Measurements from ENCODE around the gene FBXO42. TPM values are rescaled to one million over a fixed set of nuclear protein-coding genes. Genes with fewer than 3 reads are reported as not detected.

Gene FBXO42
- total and polyA plus RNA-seq, 2 experiments from 2014 or later, result 6.0 to 20.7 TPM

DNA sequence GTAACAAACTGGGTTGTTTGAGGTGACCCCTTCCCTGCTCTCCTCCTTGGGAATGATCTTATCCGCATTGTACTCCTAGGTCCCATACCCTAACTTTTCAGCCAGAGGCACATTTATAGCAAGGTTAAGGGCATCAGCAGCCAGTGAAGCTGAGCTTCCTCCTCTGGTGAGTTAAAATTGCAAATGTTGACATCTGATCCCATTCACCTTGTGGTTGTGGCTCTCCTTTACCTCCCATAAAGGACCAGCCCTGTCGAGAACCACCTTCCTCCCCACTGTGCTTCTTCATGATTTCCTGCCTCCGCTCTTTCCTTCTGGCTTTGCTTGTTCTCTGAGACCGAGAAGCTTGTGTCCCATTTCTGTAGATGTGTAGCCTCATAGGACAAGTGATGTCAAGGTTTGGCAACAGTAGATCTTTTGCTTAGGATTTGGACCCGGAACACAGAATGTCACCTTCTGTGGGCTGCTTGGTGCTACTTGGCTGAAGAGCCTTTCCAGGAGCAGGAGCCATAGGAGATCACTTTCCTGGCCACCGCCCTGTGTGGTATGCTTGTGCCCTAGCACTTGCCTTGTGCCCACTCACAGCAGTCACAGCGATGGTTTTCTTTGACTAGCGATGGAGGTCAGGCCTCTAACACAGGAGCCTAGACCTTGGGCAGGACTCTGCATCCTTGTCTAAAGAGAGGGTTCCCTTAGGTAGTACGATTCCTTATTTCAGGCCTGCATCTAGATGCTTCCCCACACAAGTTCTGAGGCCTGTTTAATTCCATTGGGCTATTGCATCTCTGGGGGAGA is 33.6 kb upstream of the FBXO42 start (continued):
- TF ChIP-seq REST (IDR thresholded peaks at IDR 0.05; ENCODE audit: unreplicated experiment) (no peak), STAT1 (IDR thresholded peaks at IDR 0.05; ENCODE audit: unreplicated experiment) (no peak), ZNF331 (CRISPR knock-in tag; IDR thresholded peaks at IDR 0.05; ENCODE audit: low read depth) (no peak), EZH2 (IDR thresholded peaks at IDR 0.05; ENCODE audit: low read depth, unreplicated experiment) (no peak)
- TF ChIP-seq, protein P1, sequence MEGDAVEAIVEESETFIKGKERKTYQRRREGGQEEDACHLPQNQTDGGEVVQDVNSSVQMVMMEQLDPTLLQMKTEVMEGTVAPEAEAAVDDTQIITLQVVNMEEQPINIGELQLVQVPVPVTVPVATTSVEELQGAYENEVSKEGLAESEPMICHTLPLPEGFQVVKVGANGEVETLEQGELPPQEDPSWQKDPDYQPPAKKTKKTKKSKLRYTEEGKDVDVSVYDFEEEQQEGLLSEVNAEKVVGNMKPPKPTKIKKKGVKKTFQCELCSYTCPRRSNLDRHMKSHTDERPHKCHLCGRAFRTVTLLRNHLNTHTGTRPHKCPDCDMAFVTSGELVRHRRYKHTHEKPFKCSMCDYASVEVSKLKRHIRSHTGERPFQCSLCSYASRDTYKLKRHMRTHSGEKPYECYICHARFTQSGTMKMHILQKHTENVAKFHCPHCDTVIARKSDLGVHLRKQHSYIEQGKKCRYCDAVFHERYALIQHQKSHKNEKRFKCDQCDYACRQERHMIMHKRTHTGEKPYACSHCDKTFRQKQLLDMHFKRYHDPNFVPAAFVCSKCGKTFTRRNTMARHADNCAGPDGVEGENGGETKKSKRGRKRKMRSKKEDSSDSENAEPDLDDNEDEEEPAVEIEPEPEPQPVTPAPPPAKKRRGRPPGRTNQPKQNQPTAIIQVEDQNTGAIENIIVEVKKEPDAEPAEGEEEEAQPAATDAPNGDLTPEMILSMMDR (conservative IDR thresholded peaks at IDR 0.05; ENCODE audit: low read depth in 2 of 2), result no peak

- Histone ChIP-seq H3K27me3 (ENCODE audit: insufficient read depth) (no peaks in the 10 kb centered on the region), H3K36me3 (ENCODE audit: insufficient read depth) (no peaks in the 10 kb centered on the region), H3F3A (replicated peaks; ENCODE audit: low read depth) (no peaks in the 10 kb centered on the region), H2AFZ (no peak overlapping the region), H3K4me3 (no peak overlapping the region), H4K20me1 (replicated peaks; ENCODE audit: insufficient read depth) (peaks cover 89% of the 10 kb centered on the region), H3K27ac (ENCODE audit: low read depth) (no peak overlapping the region), H3K9me2 (ENCODE audit: insufficient read depth) (no peaks in the 10 kb centered on the region), H3K4me2 (no peak overlapping the region), H3K4me1 (ENCODE audit: insufficient read depth) (peaks cover 25% of the 10 kb centered on the region), H3K79me2 (replicated peaks; ENCODE audit: insufficient read depth) (peaks cover 100% of the 10 kb centered on the region)
- peaks cover 6% of the 10 kb centered on the region; the same call in 1 of the 3 replicates for H3K36me3 Mint-ChIP-seq (ENCODE audit: low read depth)
- no peak overlapping the region for H3K27ac Mint-ChIP-seq
- no peak overlapping the region for H3K4me3 Mint-ChIP-seq
- peaks cover 1% of the 10 kb centered on the region for H3K27me3 Mint-ChIP-seq (ENCODE audit: insufficient read depth, low read depth, poor library complexity)
- DNase-seq (ENCODE audit: low spot score) (no peak), ATAC-seq (no peak)
- H3K4me1 Mint-ChIP-seq, result peaks cover 33% of the 10 kb centered on the region
- H3K9me3 Mint-ChIP-seq, result no peaks in the 10 kb centered on the region
- TF ChIP-seq JUNB (IDR thresholded peaks at IDR 0.05; ENCODE audit: unreplicated experiment) (no peak), EZH2phosphoT487 (IDR thresholded peaks at IDR 0.05; ENCODE audit: unreplicated experiment) (no peak), CREB1 (CRISPR knock-in tag; IDR thresholded peaks at IDR 0.05; ENCODE audit: low read depth) (no peak), NANOG (IDR thresholded peaks at IDR 0.05; ENCODE audit: borderline replicate concordance) (no peak), EZH2 (IDR thresholded peaks at IDR 0.05; ENCODE audit: low read depth, unreplicated experiment) (no peak)
- TF ChIP-seq, protein P1 (conservative IDR thresholded peaks at IDR 0.05; ENCODE audit: low read depth in 2 of 2), result no peak
- TF ChIP-seq, protein P2, sequence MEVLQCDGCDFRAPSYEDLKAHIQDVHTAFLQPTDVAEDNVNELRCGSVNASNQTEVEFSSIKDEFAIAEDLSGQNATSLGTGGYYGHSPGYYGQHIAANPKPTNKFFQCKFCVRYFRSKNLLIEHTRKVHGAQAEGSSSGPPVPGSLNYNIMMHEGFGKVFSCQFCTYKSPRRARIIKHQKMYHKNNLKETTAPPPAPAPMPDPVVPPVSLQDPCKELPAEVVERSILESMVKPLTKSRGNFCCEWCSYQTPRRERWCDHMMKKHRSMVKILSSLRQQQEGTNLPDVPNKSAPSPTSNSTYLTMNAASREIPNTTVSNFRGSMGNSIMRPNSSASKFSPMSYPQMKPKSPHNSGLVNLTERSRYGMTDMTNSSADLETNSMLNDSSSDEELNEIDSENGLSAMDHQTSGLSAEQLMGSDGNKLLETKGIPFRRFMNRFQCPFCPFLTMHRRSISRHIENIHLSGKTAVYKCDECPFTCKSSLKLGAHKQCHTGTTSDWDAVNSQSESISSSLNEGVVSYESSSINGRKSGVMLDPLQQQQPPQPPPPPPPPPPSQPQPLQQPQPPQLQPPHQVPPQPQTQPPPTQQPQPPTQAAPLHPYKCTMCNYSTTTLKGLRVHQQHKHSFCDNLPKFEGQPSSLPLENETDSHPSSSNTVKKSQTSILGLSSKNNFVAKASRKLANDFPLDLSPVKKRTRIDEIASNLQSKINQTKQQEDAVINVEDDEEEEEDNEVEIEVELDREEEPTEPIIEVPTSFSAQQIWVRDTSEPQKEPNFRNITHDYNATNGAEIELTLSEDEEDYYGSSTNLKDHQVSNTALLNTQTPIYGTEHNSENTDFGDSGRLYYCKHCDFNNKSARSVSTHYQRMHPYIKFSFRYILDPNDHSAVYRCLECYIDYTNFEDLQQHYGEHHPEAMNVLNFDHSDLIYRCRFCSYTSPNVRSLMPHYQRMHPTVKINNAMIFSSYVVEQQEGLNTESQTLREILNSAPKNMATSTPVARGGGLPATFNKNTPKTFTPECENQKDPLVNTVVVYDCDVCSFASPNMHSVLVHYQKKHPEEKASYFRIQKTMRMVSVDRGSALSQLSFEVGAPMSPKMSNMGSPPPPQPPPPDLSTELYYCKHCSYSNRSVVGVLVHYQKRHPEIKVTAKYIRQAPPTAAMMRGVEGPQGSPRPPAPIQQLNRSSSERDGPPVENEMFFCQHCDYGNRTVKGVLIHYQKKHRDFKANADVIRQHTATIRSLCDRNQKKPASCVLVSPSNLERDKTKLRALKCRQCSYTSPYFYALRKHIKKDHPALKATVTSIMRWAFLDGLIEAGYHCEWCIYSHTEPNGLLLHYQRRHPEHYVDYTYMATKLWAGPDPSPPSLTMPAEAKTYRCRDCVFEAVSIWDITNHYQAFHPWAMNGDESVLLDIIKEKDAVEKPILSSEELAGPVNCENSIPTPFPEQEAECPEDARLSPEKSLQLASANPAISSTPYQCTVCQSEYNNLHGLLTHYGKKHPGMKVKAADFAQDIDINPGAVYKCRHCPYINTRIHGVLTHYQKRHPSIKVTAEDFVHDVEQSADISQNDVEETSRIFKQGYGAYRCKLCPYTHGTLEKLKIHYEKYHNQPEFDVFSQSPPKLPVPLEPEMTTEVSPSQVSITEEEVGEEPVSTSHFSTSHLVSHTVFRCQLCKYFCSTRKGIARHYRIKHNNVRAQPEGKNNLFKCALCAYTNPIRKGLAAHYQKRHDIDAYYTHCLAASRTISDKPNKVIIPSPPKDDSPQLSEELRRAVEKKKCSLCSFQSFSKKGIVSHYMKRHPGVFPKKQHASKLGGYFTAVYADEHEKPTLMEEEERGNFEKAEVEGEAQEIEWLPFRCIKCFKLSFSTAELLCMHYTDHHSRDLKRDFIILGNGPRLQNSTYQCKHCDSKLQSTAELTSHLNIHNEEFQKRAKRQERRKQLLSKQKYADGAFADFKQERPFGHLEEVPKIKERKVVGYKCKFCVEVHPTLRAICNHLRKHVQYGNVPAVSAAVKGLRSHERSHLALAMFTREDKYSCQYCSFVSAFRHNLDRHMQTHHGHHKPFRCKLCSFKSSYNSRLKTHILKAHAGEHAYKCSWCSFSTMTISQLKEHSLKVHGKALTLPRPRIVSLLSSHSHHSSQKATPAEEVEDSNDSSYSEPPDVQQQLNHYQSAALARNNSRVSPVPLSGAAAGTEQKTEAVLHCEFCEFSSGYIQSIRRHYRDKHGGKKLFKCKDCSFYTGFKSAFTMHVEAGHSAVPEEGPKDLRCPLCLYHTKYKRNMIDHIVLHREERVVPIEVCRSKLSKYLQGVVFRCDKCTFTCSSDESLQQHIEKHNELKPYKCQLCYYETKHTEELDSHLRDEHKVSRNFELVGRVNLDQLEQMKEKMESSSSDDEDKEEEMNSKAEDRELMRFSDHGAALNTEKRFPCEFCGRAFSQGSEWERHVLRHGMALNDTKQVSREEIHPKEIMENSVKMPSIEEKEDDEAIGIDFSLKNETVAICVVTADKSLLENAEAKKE (CRISPR knock-in tag; IDR thresholded peaks at IDR 0.05), result no peak
Observed at GRCh38 chr1:16383888-16384287, 31.6 kb upstream of the FBXO42 start.
